Upper lobe of left lung (tissue), 4 donors: ENCODE measurements around the gene FAM120AOS.

Source experiments
- POLR2AphosphoS5 ChIP-seq, 2 donors: sonication (generic); formaldehyde crosslinking; IDR thresholded peaks; one replicate each; pipeline ENCODE4 v1.5.1; 2017; ENCODE audit warnings: antibody characterized with exemption in 2 of 2
- TF ChIP-seq, protein P1 (sequence below), 6 experiments: fragments of 450-650 bp in 4 of 6; fragments of 200-600 bp in 2 of 6; sonication (generic) in 2 of 6; IDR thresholded peaks; one replicate each; pipeline ENCODE4 v1.5.1; 2016 to 2019; ENCODE audit warnings: antibody characterized with exemption in 6 of 6

- TF ChIP-seq, protein P1, sequence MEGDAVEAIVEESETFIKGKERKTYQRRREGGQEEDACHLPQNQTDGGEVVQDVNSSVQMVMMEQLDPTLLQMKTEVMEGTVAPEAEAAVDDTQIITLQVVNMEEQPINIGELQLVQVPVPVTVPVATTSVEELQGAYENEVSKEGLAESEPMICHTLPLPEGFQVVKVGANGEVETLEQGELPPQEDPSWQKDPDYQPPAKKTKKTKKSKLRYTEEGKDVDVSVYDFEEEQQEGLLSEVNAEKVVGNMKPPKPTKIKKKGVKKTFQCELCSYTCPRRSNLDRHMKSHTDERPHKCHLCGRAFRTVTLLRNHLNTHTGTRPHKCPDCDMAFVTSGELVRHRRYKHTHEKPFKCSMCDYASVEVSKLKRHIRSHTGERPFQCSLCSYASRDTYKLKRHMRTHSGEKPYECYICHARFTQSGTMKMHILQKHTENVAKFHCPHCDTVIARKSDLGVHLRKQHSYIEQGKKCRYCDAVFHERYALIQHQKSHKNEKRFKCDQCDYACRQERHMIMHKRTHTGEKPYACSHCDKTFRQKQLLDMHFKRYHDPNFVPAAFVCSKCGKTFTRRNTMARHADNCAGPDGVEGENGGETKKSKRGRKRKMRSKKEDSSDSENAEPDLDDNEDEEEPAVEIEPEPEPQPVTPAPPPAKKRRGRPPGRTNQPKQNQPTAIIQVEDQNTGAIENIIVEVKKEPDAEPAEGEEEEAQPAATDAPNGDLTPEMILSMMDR (IDR thresholded peaks at IDR 0.05) = no peak
- no peak for TF ChIP-seq POLR2AphosphoS5 (IDR thresholded peaks at IDR 0.05)
Measured at GRCh38 chr9:93432964-93433363, 20.4 kb downstream of the FAM120AOS start.
